Panc1 (cell line): Measurements from ENCODE around the gene MEGF6.

Experiments
- SIN3A ChIP-seq: IDR thresholded peaks from 2 replicates; pipeline ENCODE4 v1.6.1; 2012; ENCODE audit warnings: low read depth, mild to moderate bottlenecking, low read length, moderate library complexity, borderline replicate concordance; ENCODE audit not compliant: insufficient read depth
- TCF7L2 ChIP-seq: IDR thresholded peaks from 2 replicates; pipeline ENCODE4 v1.6.1; 2011; ENCODE audit warnings: mild to moderate bottlenecking, low read depth, low read length, inconsistent platforms
- TF ChIP-seq, protein P1 (sequence below): fragments of 450-650 bp; IDR thresholded peaks from 2 replicates; pipeline ENCODE4 v1.5.1; 2017; ENCODE audit warnings: mild to moderate bottlenecking

DNA sequence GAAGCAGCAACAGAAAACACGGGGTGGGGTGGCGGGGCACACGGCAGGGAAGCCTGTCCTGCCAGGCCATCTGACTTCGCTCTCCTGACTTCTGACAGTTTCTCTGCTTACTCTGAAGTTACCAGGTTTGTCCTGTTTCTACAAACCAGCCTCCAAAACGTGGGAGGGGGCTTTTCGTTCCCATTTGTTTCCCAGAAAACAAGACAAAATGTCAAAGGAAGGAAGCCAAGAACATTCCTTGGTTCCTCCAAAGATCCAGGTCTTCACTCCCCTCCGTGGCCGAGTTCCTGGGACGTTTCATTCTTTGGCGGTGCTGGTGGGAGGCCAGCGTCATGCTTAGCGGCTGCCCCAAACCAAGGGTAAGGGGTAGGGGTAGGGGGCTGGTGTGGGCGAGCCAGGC lies 49.6 kb downstream of the MEGF6 start:
- TF ChIP-seq TCF7L2 (no peak), SIN3A (no peak)
- TF ChIP-seq, protein P1, sequence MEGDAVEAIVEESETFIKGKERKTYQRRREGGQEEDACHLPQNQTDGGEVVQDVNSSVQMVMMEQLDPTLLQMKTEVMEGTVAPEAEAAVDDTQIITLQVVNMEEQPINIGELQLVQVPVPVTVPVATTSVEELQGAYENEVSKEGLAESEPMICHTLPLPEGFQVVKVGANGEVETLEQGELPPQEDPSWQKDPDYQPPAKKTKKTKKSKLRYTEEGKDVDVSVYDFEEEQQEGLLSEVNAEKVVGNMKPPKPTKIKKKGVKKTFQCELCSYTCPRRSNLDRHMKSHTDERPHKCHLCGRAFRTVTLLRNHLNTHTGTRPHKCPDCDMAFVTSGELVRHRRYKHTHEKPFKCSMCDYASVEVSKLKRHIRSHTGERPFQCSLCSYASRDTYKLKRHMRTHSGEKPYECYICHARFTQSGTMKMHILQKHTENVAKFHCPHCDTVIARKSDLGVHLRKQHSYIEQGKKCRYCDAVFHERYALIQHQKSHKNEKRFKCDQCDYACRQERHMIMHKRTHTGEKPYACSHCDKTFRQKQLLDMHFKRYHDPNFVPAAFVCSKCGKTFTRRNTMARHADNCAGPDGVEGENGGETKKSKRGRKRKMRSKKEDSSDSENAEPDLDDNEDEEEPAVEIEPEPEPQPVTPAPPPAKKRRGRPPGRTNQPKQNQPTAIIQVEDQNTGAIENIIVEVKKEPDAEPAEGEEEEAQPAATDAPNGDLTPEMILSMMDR = no peak
